Measurements from ENCODE around the gene DIS3. TPM values are rescaled to one million over a fixed set of nuclear protein-coding genes. Genes with fewer than 3 reads are reported as not detected.
A peak's percentile ranks its signal among the peaks of the same experiment; 100 is the strongest.

Gene DIS3
- total and polyA plus RNA-seq, 9 of the 15 experiments (the other 6 are each of a cell fraction or from before 2014, with no cell fraction given), result 6.0 to 48.9 (median 34.2) TPM

GRCh38 chr13:72727417-72728289 is 54.0 kb downstream of the DIS3 start, which contains the start of the genes BORA and MZT1 (continued):
- TF ChIP-seq RREB1 (CRISPR knock-in tag; IDR thresholded peaks at IDR 0.05) (no peak), CC2D1A (IDR thresholded peaks at IDR 0.05) (peak; percentile 91), SIN3B (IDR thresholded peaks at IDR 0.05; ENCODE audit: low read depth) (0 out of 2 replicates have a peak, but pooled peaks have one; percentile 8), NELFE (IDR thresholded peaks at IDR 0.05; ENCODE audit: insufficient read depth, insufficient read length) (no peak), ZNF589 (CRISPR knock-in tag; IDR thresholded peaks at IDR 0.05; ENCODE audit: low read depth) (no peak), FOS (IDR thresholded peaks at IDR 0.05; ENCODE audit: extremely low read depth, insufficient read length) (peak; percentile 91), EGR1 (conservative IDR thresholded peaks at IDR 0.05) (peak; percentile 84), CXXC5 (CRISPR knock-in tag; IDR thresholded peaks at IDR 0.05) (peak; percentile 99), ETS1 (conservative IDR thresholded peaks at IDR 0.05; ENCODE audit: control insufficient read depth, low read depth, low read length) (0 out of 2 replicates have a peak, but pooled peaks have one; percentile 55), E2F6 (IDR thresholded peaks at IDR 0.05; ENCODE audit: borderline replicate concordance in 1 of 2, extremely low read depth in 1 of 2, insufficient read depth in 1 of 2, insufficient read length in 1 of 2, low read depth in 1 of 2, low read length in 1 of 2, poor library complexity in 1 of 2, severe bottlenecking in 1 of 2) (peak; percentile 90 to 92), GMEB1 (CRISPR knock-in tag; IDR thresholded peaks at IDR 0.05) (peak; percentile 97), KDM5B (IDR thresholded peaks at IDR 0.05; ENCODE audit: insufficient replicate concordance, low read depth, low read length) (peak; percentile 51), SUPT5H (IDR thresholded peaks at IDR 0.05) (peak; percentile 72; the same call in 1 of the 2 replicates), FOXK1 (CRISPR knock-in tag; IDR thresholded peaks at IDR 0.05; ENCODE audit: borderline replicate concordance) (no peak), TSC22D4 (tag; IDR thresholded peaks at IDR 0.05) (no peak), SAFB (IDR thresholded peaks at IDR 0.05; ENCODE audit: borderline replicate concordance, low read depth, low read length) (peak; percentile 61; the same call in 1 of the 2 replicates), ZNF717 (CRISPR knock-in tag; IDR thresholded peaks at IDR 0.05) (no peak)
